CD14-positive monocyte (primary cell): Measurements from ENCODE around the gene NR2C2. TPM values are rescaled to one million over a fixed set of nuclear protein-coding genes. Genes with fewer than 3 reads are reported as not detected.

ENCODE experiments used
- DNase-seq, 3 donors: peaks; one replicate each; pipeline ENCODE4 v3.0.0-alpha.2; 2011 to 2022
- H2AFZ ChIP-seq: 2 replicates; pipeline ENCODE4 v1.6.0; 2012; ENCODE audit warnings: mild to moderate bottlenecking, low read depth, low read length, inconsistent platforms; ENCODE audit not compliant: insufficient read depth, poor library complexity, severe bottlenecking
- H3K27ac ChIP-seq, 2 donors: 1 replicate in 1 of 2; 2 replicates in 1 of 2; pipeline ENCODE4 v1.5.1; 2012 to 2013; ENCODE audit warnings: low read length in 2 of 2, control low read depth in 1 of 2, inconsistent platforms in 1 of 2, low read depth in 1 of 2, mild to moderate bottlenecking in 1 of 2
- H3K27me3 ChIP-seq, 2 donors: one replicate each; pipeline versions ENCODE4 v1.6.0 to v1.6.1; 2011 to 2013; ENCODE audit warnings: low read length in 2 of 2; ENCODE audit not compliant: control insufficient read depth in 2 of 2, insufficient read depth in 2 of 2
- H3K36me3 ChIP-seq, 2 donors: replicated peaks in 1 of 2; 1 replicate in 1 of 2; 2 replicates in 1 of 2; pipeline versions ENCODE4 v1.5.1 to v1.6.1; 2012 to 2013; ENCODE audit warnings: low read length in 2 of 2, control low read depth in 1 of 2, inconsistent platforms in 1 of 2, mild to moderate bottlenecking in 1 of 2; ENCODE audit not compliant: insufficient read depth in 2 of 2, control insufficient read depth in 1 of 2
- H3K4me1 ChIP-seq, 2 donors: 1 replicate in 1 of 2; 2 replicates in 1 of 2; pipeline versions ENCODE4 v1.5.1 to v1.6.1; 2012 to 2013; ENCODE audit warnings: low read length in 2 of 2, control low read depth in 1 of 2, inconsistent platforms in 1 of 2, mild to moderate bottlenecking in 1 of 2, moderate library complexity in 1 of 2; ENCODE audit not compliant: insufficient read depth in 2 of 2, control insufficient read depth in 1 of 2
- H3K4me2 ChIP-seq: replicated peaks from 2 replicates; pipeline ENCODE3; 2012; ENCODE audit warnings: low read length, moderate library complexity, mild to moderate bottlenecking; ENCODE audit not compliant: poor library complexity, severe bottlenecking; ENCODE audit errors: extremely low read depth
- H3K4me3 ChIP-seq, 3 experiments: fragments of 200-600 bp in 1 of 3; sonication (generic) in 1 of 3; replicated peaks in 1 of 3; 1 replicate in 2 of 3; 2 replicates in 1 of 3; pipeline ENCODE4 v1.5.1; 2011 to 2013; ENCODE audit warnings: low read length in 3 of 3, mild to moderate bottlenecking in 3 of 3, control low read depth in 2 of 3, low read depth in 2 of 3, inconsistent platforms in 1 of 3, moderate library complexity in 1 of 3
- H3K79me2 ChIP-seq: 2 replicates; pipeline ENCODE4 v1.6.0; 2012; ENCODE audit warnings: mild to moderate bottlenecking, control low read depth, inconsistent platforms, low read length, moderate library complexity; ENCODE audit not compliant: insufficient read depth
- H3K9ac ChIP-seq: 2 replicates; pipeline ENCODE4 v1.6.0; 2017; ENCODE audit warnings: low read length, mild to moderate bottlenecking; ENCODE audit not compliant: insufficient read depth, poor library complexity, severe bottlenecking
- H3K9me3 ChIP-seq, 2 donors: replicated peaks in 1 of 2; 1 replicate in 1 of 2; 2 replicates in 1 of 2; pipeline versions ENCODE4 v1.5.1 to v1.6.1; 2012 to 2013; ENCODE audit warnings: low read length in 2 of 2, control low read depth in 1 of 2; ENCODE audit not compliant: control insufficient read depth in 1 of 2, insufficient read depth in 1 of 2
- H4K20me1 ChIP-seq: 2 replicates; pipeline ENCODE4 v1.6.0; 2012; ENCODE audit warnings: mild to moderate bottlenecking, low read length, control low read depth, moderate library complexity; ENCODE audit not compliant: insufficient read depth
- H3K27ac Mint-ChIP-seq, 7 donors: one replicate each; pipeline ENCODE4 v1.8.0; 2020; ENCODE audit warnings: mild to moderate bottlenecking in 7 of 7, mixed read lengths in 7 of 7, moderate library complexity in 6 of 7, inconsistent platforms in 2 of 7
- H3K27me3 Mint-ChIP-seq, 3 donors: one replicate each; pipeline ENCODE4 v1.8.0; 2021 to 2022; ENCODE audit warnings: low read depth in 3 of 3, mild to moderate bottlenecking in 3 of 3, mixed read lengths in 3 of 3, moderate library complexity in 3 of 3, inconsistent platforms in 1 of 3
- H3K36me3 Mint-ChIP-seq, 2 donors: one replicate each; pipeline ENCODE4 v1.8.0; 2020; ENCODE audit warnings: mixed read lengths in 2 of 2, inconsistent platforms in 1 of 2, mild to moderate bottlenecking in 1 of 2
- H3K4me1 Mint-ChIP-seq: one replicate; pipeline ENCODE4 v1.8.0; 2020; ENCODE audit warnings: mild to moderate bottlenecking, mixed read lengths
- H3K4me3 Mint-ChIP-seq, 2 donors: one replicate each; pipeline ENCODE4 v1.8.0; 2020; ENCODE audit warnings: mild to moderate bottlenecking in 2 of 2, mixed read lengths in 2 of 2, moderate library complexity in 1 of 2
- H3K9me3 Mint-ChIP-seq, 7 donors: one replicate each; pipeline ENCODE4 v1.8.0; 2020 to 2022; ENCODE audit warnings: mixed read lengths in 7 of 7, mild to moderate bottlenecking in 6 of 7, moderate library complexity in 6 of 7, inconsistent platforms in 2 of 7
- CTCF ChIP-seq: fragments of 200-600 bp; IDR thresholded peaks from one replicate; pipeline ENCODE4 v1.8.0; 2022; ENCODE audit warnings: antibody characterized with exemption, mild to moderate bottlenecking
- WGBS: methylation state at CpG from one replicate; pipeline ENCODE4 v1.1.5; 2013; ENCODE audit warnings: missing lambda C conversion rate; ENCODE audit not compliant: insufficient coverage; 5-methylcytosine and 5-hydroxymethylcytosine counted together
- intact Hi-C, 2 donors: fragments of 100-400 bp; cut with micrococcal nuclease; formaldehyde crosslinking; loops; one replicate each; pipeline versions ENCODE4 v1.15.0 to v1.15.1; 2023
- polyA plus RNA-seq, 3 donors: library from polyadenylated mRNA; depleted of rRNA in 1 of 3; unstranded in 2 of 3; stranded (reverse) in 1 of 3; fragments of 300-500 nt in 2 of 3; fragments of >200 nt in 1 of 3; fragmentation: Illumina TruSeq in 2 of 3; gene quantifications; 1 replicate in 2 of 3; 2 replicates in 1 of 3; pipeline ENCODE4 v1.2.3, GENCODE V29; 2012 to 2021

Gene NR2C2
- polyA plus RNA-seq, 3 donors: 3.4 to 24.9 (median 3.8) TPM

GRCh38 chr3:15091575-15091974 lies 144.2 kb downstream of the NR2C2 start:
- Histone ChIP-seq H3K36me3 (peaks cover 67 to 96% of the 10 kb centered on the region in 2 donors), H2AFZ (no peak overlapping the region), H4K20me1 (no peaks in the 10 kb centered on the region), H3K79me2 (peaks cover 8% of the 10 kb centered on the region), H3K9me3 (no peaks in the 10 kb centered on the region), H3K9ac (no peak overlapping the region), H3K27me3 (no peaks in the 10 kb centered on the region), H3K4me3 (no peak overlapping the region), H3K4me2 (no peak overlapping the region), H3K4me1 (no peaks in the 10 kb centered on the region), H3K27ac (no peak overlapping the region)
- Mint-ChIP-seq H3K27me3 (no peaks in the 10 kb centered on the region), H3K9me3 (no peaks in the 10 kb centered on the region), H3K4me1 (no peaks in the 10 kb centered on the region), H3K27ac (no peak overlapping the region), H3K4me3 (no peak overlapping the region), H3K36me3 (peaks cover 67 to 81% of the 10 kb centered on the region in 2 donors)
- DNase-seq: no peak
- no peak for TF ChIP-seq CTCF
- intact Hi-C loops: loop anchor here in 1 of 2 donors (10.0 kb wide), 1 partner anchor 147 kb away; the partner anchor contains the start of gene NR2C2
- 69% methylated on average over 2 of the region's 5 CpGs for WGBS

GRCh38 chr3:15092686-15093085 lies 145.3 kb downstream of the NR2C2 start:
- WGBS: 100% methylated on average over 1 of the region's 1 CpG

More at GRCh38 chr3:15092686-15093085, 145.3 kb downstream of the NR2C2 start:
- intact Hi-C loops: loop anchor here in 1 of 2 donors (10.0 kb wide), 1 partner anchor 148 kb away; the partner anchor contains the start of gene NR2C2
- no peaks in the 10 kb centered on the region for H3K27me3 ChIP-seq
- no peak overlapping the region for H3K4me2 ChIP-seq
- H2AFZ ChIP-seq: no peak overlapping the region
- no peaks in the 10 kb centered on the region for H3K9me3 Mint-ChIP-seq
- H3K79me2 ChIP-seq: peaks cover 18% of the 10 kb centered on the region
- H3K27me3 Mint-ChIP-seq: no peaks in the 10 kb centered on the region
- H3K9me3 ChIP-seq: no peaks in the 10 kb centered on the region
- H3K4me3 ChIP-seq: no peak overlapping the region
- H3K36me3 ChIP-seq: peaks cover 56 to 89% of the 10 kb centered on the region in 2 donors
- H3K9ac ChIP-seq: no peak overlapping the region
- TF ChIP-seq CTCF: no peak
- H4K20me1 ChIP-seq: no peaks in the 10 kb centered on the region
- peaks cover 3% of the 10 kb centered on the region for H3K4me1 Mint-ChIP-seq
- no peak for DNase-seq
- peaks cover 56 to 70% of the 10 kb centered on the region in 2 donors for H3K36me3 Mint-ChIP-seq
- no peak overlapping the region for H3K4me3 Mint-ChIP-seq
- no peak overlapping the region for H3K27ac Mint-ChIP-seq
- no peak overlapping the region for H3K27ac ChIP-seq
- peaks cover 2 to 3% of the 10 kb centered on the region in 2 donors for H3K4me1 ChIP-seq
